C4-2B (cell line): ENCODE results near the gene ARAP1.

Experiments
- ZFX ChIP-seq: fragments of 450-650 bp; IDR thresholded peaks from 2 replicates; pipeline ENCODE4 v1.6.1; 2017
- TF ChIP-seq, protein P1 (sequence below): fragments of 450-650 bp; conservative IDR thresholded peaks from 2 replicates; pipeline ENCODE4 v1.5.1; 2017; ENCODE audit warnings: mild to moderate bottlenecking

DNA sequence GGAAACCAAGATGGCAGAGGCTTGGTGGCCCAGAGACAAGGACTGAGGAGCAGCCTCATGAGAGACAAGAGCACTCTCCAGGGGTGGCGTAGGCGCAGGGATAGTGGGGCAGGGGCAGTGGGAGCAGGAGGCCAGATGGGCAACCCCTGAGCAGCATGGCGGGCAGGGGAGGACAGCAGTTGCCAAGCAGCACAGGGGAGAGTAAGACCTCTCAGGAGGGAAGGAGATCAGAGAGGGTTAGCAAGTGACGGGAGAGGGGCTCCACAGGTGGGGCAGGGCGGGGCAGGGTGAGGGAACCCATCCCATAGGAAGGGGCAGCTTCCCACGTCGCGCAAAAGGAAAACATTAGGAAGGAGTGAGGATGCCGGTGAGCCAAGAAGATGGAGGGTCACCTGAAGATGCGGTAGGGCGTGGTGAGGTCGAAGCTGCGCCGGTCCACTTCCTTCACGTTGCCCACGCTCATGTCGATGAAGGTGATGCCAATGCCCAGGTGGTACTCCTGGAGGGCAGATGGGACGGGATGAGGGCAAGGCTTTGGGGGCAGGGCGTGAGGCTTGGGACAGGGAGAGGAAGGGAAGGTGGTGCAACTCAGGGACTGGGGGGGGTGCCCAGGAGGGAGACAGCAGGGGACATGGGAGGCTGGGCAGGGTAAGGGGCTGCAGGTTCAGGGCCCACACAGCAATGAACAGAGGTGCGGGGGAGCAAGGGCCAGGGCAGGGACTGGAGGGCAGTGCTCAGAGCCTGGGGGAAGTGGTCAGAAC is 42.5 kb downstream of the ARAP1 start:
- TF ChIP-seq, protein P1, sequence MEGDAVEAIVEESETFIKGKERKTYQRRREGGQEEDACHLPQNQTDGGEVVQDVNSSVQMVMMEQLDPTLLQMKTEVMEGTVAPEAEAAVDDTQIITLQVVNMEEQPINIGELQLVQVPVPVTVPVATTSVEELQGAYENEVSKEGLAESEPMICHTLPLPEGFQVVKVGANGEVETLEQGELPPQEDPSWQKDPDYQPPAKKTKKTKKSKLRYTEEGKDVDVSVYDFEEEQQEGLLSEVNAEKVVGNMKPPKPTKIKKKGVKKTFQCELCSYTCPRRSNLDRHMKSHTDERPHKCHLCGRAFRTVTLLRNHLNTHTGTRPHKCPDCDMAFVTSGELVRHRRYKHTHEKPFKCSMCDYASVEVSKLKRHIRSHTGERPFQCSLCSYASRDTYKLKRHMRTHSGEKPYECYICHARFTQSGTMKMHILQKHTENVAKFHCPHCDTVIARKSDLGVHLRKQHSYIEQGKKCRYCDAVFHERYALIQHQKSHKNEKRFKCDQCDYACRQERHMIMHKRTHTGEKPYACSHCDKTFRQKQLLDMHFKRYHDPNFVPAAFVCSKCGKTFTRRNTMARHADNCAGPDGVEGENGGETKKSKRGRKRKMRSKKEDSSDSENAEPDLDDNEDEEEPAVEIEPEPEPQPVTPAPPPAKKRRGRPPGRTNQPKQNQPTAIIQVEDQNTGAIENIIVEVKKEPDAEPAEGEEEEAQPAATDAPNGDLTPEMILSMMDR: no peak
- TF ChIP-seq ZFX: no peak
